Hindlimb muscle (tissue), 1 donor: Measurements from ENCODE around the gene GLS2. TPM values are rescaled to one million over a fixed set of nuclear protein-coding genes. Genes with fewer than 3 reads are reported as not detected.

Experiments
- DNase-seq: peaks from one replicate; pipeline ENCODE4 v3.0.0-alpha.2; 2013
- polyA plus RNA-seq: library from polyadenylated mRNA; unstranded; fragments of 120-200 nt; gene quantifications from one replicate; pipeline ENCODE4 v1.2.1, GENCODE V29; 2013; ENCODE audit not compliant: insufficient read length

The GLS2 gene
- polyA plus RNA-seq, 1 donor, result 0.52 TPM

GRCh38 chr12:56437430-56438176 lies 50.4 kb downstream of the GLS2 start:
- no peak for DNase-seq

DNA sequence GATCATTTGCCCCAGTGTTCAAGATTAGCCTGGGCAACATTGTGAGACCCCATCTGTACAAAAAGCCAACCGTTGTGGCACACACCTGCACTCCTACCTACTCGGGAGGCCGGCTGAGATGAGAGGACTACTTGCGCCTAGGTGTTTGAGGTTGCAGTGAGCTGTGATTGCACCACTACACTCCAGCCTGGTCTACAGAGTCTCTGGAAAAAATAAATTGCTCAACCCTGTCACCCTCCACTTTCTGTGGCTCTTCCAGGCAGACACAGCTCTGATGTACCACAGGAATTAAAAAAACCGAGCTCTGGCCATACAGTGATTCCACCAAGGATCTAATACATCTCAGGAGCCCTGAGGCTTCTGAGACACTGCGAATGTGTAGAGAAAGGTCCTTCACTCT lies 53.1 kb downstream of the GLS2 start:
- no peak for DNase-seq

DNA sequence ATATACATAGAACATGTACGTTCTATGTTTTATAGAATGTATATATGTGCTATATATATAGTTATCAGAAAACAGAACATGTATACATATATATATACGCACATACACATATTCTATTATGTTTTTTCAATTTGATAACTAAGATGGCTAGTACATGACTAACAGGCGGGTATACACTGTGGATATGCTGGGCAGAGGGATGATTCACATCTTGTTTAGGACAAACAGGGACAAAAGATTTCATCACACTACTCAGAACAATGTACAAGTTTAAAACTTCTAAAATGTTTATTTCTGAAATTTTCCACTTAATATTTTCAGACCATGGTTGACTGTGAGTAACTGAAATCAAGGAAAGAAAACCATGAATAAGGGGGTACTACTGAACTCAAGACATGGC lies 56.1 kb downstream of the GLS2 start:
- no peak for DNase-seq

DNA sequence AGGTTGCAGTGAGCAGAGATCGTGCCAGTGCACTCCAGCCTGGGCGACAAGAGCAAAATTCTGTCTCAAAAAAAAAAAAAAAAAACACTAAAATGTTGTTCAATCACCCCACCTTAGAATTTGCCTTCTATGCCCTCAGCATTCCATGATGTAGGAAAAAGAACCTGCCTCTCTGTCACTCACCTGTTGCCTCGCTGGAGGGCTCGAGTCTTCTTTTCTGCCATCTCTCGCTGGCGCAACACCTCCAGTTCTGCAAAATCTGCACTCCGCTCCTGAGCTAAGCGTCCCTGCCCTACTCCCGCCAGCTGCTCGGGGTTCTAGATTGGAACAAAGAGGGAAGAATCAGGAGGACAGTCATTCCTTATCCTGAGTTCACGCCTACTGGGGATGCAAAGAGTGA lies 56.7 kb downstream of the GLS2 start:
- no peak for DNase-seq

- no peak for DNase-seq
These were observed 62.0 kb downstream of the GLS2 start for GRCh38 chr12:56425940-56426438.

- DNase-seq, result no peak
These were observed 62.8 kb downstream of the GLS2 start for GRCh38 chr12:56425193-56425592.

Other genes starting within 250 kb of the GLS2 start
- gene ANKRD52, start 229.8 kb downstream of the GLS2 start, polyA plus RNA-seq, result 18.9 TPM
- gene COQ10A, start 221.2 kb downstream of the GLS2 start, polyA plus RNA-seq, result 16.4 TPM
- 232 TPM for gene CS, start 187.8 kb downstream of the GLS2 start, polyA plus RNA-seq
- gene CNPY2, start 172.2 kb downstream of the GLS2 start, polyA plus RNA-seq, result 41.0 TPM
- 46.7 TPM for gene PAN2, start 154.2 kb downstream of the GLS2 start, polyA plus RNA-seq
- gene IL23A, start 149.3 kb downstream of the GLS2 start, polyA plus RNA-seq, result 0.52 TPM
- gene STAT2, start 128.1 kb downstream of the GLS2 start, polyA plus RNA-seq, result 71.4 TPM
- gene APOF, start 125.3 kb downstream of the GLS2 start, polyA plus RNA-seq, result not detected
- 12.7 TPM for gene TIMELESS, start 38.7 kb downstream of the GLS2 start, polyA plus RNA-seq
- gene MIP, start 33.5 kb downstream of the GLS2 start, polyA plus RNA-seq, result not detected
- gene SPRYD4, start 19.6 kb downstream of the GLS2 start, polyA plus RNA-seq, result 3.0 TPM
- gene RBMS2, start 33.7 kb upstream of the GLS2 start, polyA plus RNA-seq, result 17.8 TPM
- gene BAZ2A, start 142.2 kb upstream of the GLS2 start, polyA plus RNA-seq, result 41.9 TPM
- 603 TPM for gene ATP5F1B, start 157.8 kb upstream of the GLS2 start, polyA plus RNA-seq
- gene PTGES3, start 200.1 kb upstream of the GLS2 start, polyA plus RNA-seq, result 185 TPM
- gene NACA, start 237.1 kb upstream of the GLS2 start, polyA plus RNA-seq, result 1,634 TPM